PC-9 (cell line): ENCODE results near the gene CCDC24. TPM values are rescaled to one million over a fixed set of nuclear protein-coding genes. Genes with fewer than 3 reads are reported as not detected.

Experiments used
- BruUV-seq: library from RNA; stranded (reverse); fragments of 400-500 nt; replicated peaks from 2 replicates; lab custom pipeline; 2021; lab: Mats Ljungman, UMichigan
- CTCF ChIA-PET: fragments of 300-600 bp; sonication (Branson Sonifier 250); formaldehyde crosslinking; loops from one replicate; lab custom pipeline; 2022; ENCODE audit warnings: antibody characterized with exemption; lab: Charles Lee
- POLR2A ChIA-PET: fragments of 300-600 bp; sonication (Branson Sonifier 250); formaldehyde crosslinking; loops from one replicate; lab custom pipeline; 2022; ENCODE audit warnings: antibody characterized with exemption; ENCODE audit not compliant: unreplicated experiment; lab: Charles Lee
- DNase-seq, 2 experiments: peaks; one replicate each; pipeline versions ENCODE4 v3.0.0 to v3.0.0-alpha.2; 2015 to 2022; ENCODE audit warnings: mixed read lengths in 1 of 2
- H2AFZ ChIP-seq: fragments of 200-600 bp; sonication (generic); 2 replicates; pipeline ENCODE4 v1.8.1; 2017; ENCODE audit warnings: antibody characterized with exemption
- H3F3A ChIP-seq: fragments of 200-600 bp; sonication (generic); 2 replicates; pipeline ENCODE4 v1.8.1; 2017; ENCODE audit warnings: antibody characterized with exemption, mild to moderate bottlenecking, low read depth; ENCODE audit not compliant: insufficient read depth
- H3K27ac ChIP-seq: fragments of 200-600 bp; sonication (generic); 2 replicates; pipeline ENCODE4 v1.6.1; 2016; ENCODE audit warnings: mixed run types
- H3K27me3 ChIP-seq: fragments of 200-600 bp; sonication (generic); 2 replicates; pipeline ENCODE4 v1.6.1; 2016; ENCODE audit warnings: low read depth, mixed run types; ENCODE audit not compliant: insufficient read depth
- H3K36me3 ChIP-seq: fragments of 200-600 bp; sonication (generic); 2 replicates; pipeline ENCODE4 v1.6.1; 2016; ENCODE audit warnings: low read depth, mixed run types
- H3K4me1 ChIP-seq: fragments of 200-600 bp; sonication (generic); replicated peaks from 2 replicates; pipeline ENCODE4 v1.6.1; 2016; ENCODE audit warnings: mixed run types; ENCODE audit not compliant: insufficient read depth
- H3K4me2 ChIP-seq: fragments of 200-600 bp; sonication (generic); 2 replicates; pipeline ENCODE4 v1.6.1; 2017; ENCODE audit warnings: mixed run types
- H3K4me3 ChIP-seq: fragments of 200-600 bp; sonication (generic); 2 replicates; pipeline ENCODE4 v1.6.1; 2016; ENCODE audit warnings: mixed run types
- H3K79me2 ChIP-seq: fragments of 200-600 bp; sonication (generic); 2 replicates; pipeline ENCODE4 v1.6.1; 2017; ENCODE audit warnings: low read depth, mixed run types
- H3K9me2 ChIP-seq: fragments of 200-600 bp; sonication (generic); 2 replicates; pipeline ENCODE4 v1.8.1; 2017; ENCODE audit warnings: mild to moderate bottlenecking; ENCODE audit not compliant: insufficient read depth
- H3K9me3 ChIP-seq: fragments of 200-600 bp; sonication (generic); 2 replicates; pipeline ENCODE4 v1.8.1; 2016; ENCODE audit warnings: low read depth; ENCODE audit not compliant: insufficient read depth
- H4K20me1 ChIP-seq: fragments of 200-600 bp; sonication (generic); 2 replicates; pipeline ENCODE4 v1.8.1; 2017; ENCODE audit not compliant: insufficient read depth
- EZH2 ChIP-seq: fragments of 200-600 bp; sonication (generic); IDR thresholded peaks from 2 replicates; pipeline ENCODE4 v1.8.0; 2017; ENCODE audit warnings: antibody characterized with exemption, low read depth
- intact Hi-C: fragments of 100-400 bp; cut with micrococcal nuclease; formaldehyde crosslinking; loops from one replicate; pipeline ENCODE4 v1.10.0; 2022; ENCODE audit not compliant: unreplicated experiment
- total RNA-seq: library from RNA; stranded (reverse); gene quantifications from 2 replicates; pipeline ENCODE4 v1.2.3, GENCODE V29; 2021
- TF ChIP-seq, protein P1 (sequence below): fragments of 200-600 bp; sonication (generic); conservative IDR thresholded peaks from 2 replicates; pipeline ENCODE4 v1.6.1; 2017; ENCODE audit warnings: mixed run types, antibody characterized with exemption, mild to moderate bottlenecking, moderate library complexity

CCDC24 gene
- total RNA-seq, 1 experiment from 2014 or later: 47.9 TPM

DNA sequence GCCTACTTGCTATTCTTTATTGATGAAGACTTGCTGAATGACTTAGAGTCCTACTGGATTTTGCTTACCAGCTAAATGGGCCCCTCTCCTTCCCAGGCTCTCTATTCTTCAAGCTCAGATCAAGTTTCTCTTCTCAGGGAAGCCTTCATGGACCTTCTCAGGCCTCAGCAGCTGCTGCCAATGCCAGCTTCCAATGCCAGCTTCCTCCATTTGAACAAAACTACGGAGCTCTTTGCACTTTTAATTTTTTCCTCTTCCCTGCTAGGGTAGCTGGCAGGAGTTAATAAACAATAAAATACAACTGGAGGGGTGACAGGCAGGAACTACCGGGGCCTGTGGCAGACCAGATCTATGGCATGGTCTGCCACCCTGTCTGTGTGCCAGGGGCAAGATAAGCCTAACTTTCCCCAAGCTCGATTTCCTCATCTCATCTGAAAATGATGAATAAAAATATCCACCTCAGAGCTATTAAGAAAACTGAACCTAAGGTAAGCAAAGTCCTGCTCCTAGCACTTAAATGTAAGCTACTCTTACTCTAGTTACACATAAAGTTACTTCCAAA lies 45.6 kb upstream of the CCDC24 start:
- TF ChIP-seq, protein P1, sequence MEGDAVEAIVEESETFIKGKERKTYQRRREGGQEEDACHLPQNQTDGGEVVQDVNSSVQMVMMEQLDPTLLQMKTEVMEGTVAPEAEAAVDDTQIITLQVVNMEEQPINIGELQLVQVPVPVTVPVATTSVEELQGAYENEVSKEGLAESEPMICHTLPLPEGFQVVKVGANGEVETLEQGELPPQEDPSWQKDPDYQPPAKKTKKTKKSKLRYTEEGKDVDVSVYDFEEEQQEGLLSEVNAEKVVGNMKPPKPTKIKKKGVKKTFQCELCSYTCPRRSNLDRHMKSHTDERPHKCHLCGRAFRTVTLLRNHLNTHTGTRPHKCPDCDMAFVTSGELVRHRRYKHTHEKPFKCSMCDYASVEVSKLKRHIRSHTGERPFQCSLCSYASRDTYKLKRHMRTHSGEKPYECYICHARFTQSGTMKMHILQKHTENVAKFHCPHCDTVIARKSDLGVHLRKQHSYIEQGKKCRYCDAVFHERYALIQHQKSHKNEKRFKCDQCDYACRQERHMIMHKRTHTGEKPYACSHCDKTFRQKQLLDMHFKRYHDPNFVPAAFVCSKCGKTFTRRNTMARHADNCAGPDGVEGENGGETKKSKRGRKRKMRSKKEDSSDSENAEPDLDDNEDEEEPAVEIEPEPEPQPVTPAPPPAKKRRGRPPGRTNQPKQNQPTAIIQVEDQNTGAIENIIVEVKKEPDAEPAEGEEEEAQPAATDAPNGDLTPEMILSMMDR: no peak
- intact Hi-C loops: loop anchor here (1.0 to 2.0 kb wide), 5 partner anchors 24 to 417 kb away; partner anchors contain the start of genes CCDC24 and ST3GAL3

DNA sequence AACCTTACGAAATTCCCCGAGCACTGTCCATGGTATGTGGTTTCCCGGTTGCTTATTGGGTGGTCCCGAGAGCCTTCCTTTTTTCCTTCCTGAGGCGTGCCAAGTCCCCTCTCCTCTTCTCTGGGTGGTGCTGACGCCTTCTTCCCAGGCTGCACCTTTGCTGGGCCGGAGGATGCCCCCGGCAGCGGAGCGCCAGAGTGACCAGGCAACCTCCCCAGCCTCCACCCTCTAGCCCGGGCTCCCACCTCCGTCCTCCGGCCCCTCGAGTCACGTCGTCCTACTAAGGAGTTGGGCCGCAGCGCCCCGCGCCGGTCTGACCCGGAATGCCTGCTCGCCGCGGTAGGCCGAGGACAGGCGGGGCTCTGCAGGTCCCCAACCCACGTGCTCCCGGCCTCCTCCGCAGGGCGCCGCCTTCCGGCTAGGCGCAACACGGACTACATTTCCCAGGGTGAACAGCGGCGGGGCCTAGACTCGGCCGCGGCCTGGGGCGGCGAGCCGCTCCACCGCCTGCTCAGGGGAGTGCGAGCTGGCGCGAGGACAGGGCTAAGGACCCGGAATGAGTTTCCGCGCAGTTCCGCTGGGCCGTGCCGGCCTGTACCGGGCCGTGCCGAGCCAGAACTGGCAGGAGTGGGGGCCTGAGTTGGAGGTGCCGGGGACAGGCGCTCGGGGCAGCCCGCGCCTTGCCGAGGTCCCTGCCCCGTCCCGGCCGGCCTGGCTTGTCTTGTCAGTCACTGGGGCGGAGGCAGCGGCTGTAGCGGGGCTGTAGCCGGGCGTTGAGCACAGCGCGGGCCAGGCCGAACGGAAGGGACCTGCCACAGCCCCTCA lies 45.0 kb upstream of the CCDC24 start, which contains the start of gene IPO13:
TSS of gene IPO13 (plus strand) at position 715 of the 825 bp plus-strand sequence. CDS start 651 bp downstream, outside the sequence.
- CTCF ChIA-PET: interaction anchor here (0.5 to 2.8 kb wide), 8 partner anchors 12 to 240 kb away, joined by 3 to 13 read pairs (median 3); partner anchors contain the start of gene ST3GAL3

More for the DNA sequence above, 45.6 kb upstream of the CCDC24 start:
- CTCF ChIA-PET: interaction anchor here (0.5 to 2.8 kb wide), 6 partner anchors 11 to 239 kb away, joined by 3 to 13 read pairs (median 4); partner anchors contain the start of gene ST3GAL3
- H3K27me3 ChIP-seq: no peaks in the 10 kb centered on the region
- no peaks in the 10 kb centered on the region for H4K20me1 ChIP-seq
- H3K4me2 ChIP-seq: peak overlapping the region; percentile 100
- BruUV-seq: TSS peak; percentile 64
- H3F3A ChIP-seq: peaks cover 6% of the 10 kb centered on the region; the same call in 1 of the 2 replicates
- peak overlapping the region; percentile 74 for H3K4me3 ChIP-seq
- no peaks in the 10 kb centered on the region for H3K36me3 ChIP-seq
- H3K9me3 ChIP-seq: no peaks in the 10 kb centered on the region
- POLR2A ChIA-PET: interaction anchor here (0.6 to 1.2 kb wide), 3 partner anchors 182 to 558 kb away, joined by 3 to 14 read pairs (median 8); no protein-coding TSS in a partner anchor
- no peak for DNase-seq
- peak overlapping the region; percentile 75 for H3K27ac ChIP-seq
- H2AFZ ChIP-seq: peak overlapping the region; percentile 81
- H3K79me2 ChIP-seq: peaks cover 17% of the 10 kb centered on the region; the same call in 1 of the 2 replicates
- H3K4me1 ChIP-seq: peaks cover 26% of the 10 kb centered on the region
- no peaks in the 10 kb centered on the region for H3K9me2 ChIP-seq

More for the DNA sequence above, 45.0 kb upstream of the CCDC24 start, which contains the start of gene IPO13:
- BruUV-seq: no TSS peak
- DNase-seq: peak; percentile 86 to 98
- Histone ChIP-seq H3K4me1 (peaks cover 26% of the 10 kb centered on the region), H3K9me2 (no peaks in the 10 kb centered on the region), H3F3A (peaks cover 6% of the 10 kb centered on the region; the same call in 1 of the 2 replicates), H3K4me3 (peak within 1 kb of the TSS; percentile 74), H3K27ac (peak within 1 kb of the TSS; percentile 75), H3K36me3 (no peaks in the 10 kb centered on the region), H3K27me3 (no peaks in the 10 kb centered on the region), H2AFZ (peak within 1 kb of the TSS; percentile 94), H3K79me2 (peaks cover 17% of the 10 kb centered on the region; the same call in 1 of the 2 replicates), H3K9me3 (no peaks in the 10 kb centered on the region), H3K4me2 (peak within 1 kb of the TSS; percentile 100), H4K20me1 (no peaks in the 10 kb centered on the region)
- intact Hi-C loops: loop anchor here (1.0 to 2.0 kb wide), 5 partner anchors 23 to 418 kb away; partner anchors contain the start of genes CCDC24 and ST3GAL3
- POLR2A ChIA-PET: interaction anchor here (0.5 to 1.2 kb wide), 4 partner anchors 23 to 559 kb away, joined by 3 to 38 read pairs (median 6); partner anchors contain the start of genes DPH2 and SLC6A9
- no peak for TF ChIP-seq EZH2
- TF ChIP-seq, protein P1: peak; percentile 79
